NCI-H2227 treated with DMSO at 0.1 percent for 48 hours (cell line): Measurements from ENCODE around the gene CDH12.
"Not testable (repeated sequence)": the region's sequence is repeated elsewhere in the genome, so short reads cannot be mapped to it uniquely, and the experiment has no call there.

Experiments used
- DNase-seq: peaks from one replicate; lab custom pipeline; 2025; lab: John Stamatoyannopoulos, UW

CDH12 gene

GRCh38 chr5:22852807-22853660 is at the start of gene CDH12:
Gene CDH12, minus strand, starts transcription at chr5:22853344.
- DNase-seq, result peak; percentile 83

- DNase-seq, result no peak
Observed at GRCh38 chr5:22901885-22902284, 48.7 kb upstream of the CDH12 start.

- no peak for DNase-seq
Observed at GRCh38 chr5:22900801-22901310, 47.7 kb upstream of the CDH12 start.

GRCh38 chr5:22899341-22899740 is 46.2 kb upstream of the CDH12 start:
- DNase-seq, result no peak

- DNase-seq, result no peak
Observed at GRCh38 chr5:22896152-22896551, 43.0 kb upstream of the CDH12 start.

GRCh38 chr5:22892441-22892840 is 39.3 kb upstream of the CDH12 start:
- no peak for DNase-seq

- DNase-seq, result no peak
Observed at GRCh38 chr5:22889720-22890119, 36.6 kb upstream of the CDH12 start.

- DNase-seq, result no peak
Observed at GRCh38 chr5:22887566-22887965, 34.4 kb upstream of the CDH12 start.

GRCh38 chr5:22858911-22859310 is 5.8 kb upstream of the CDH12 start:
- DNase-seq, result not testable (repeated sequence)

- DNase-seq, result no peak
Observed at GRCh38 chr5:22855824-22856223, 2.7 kb upstream of the CDH12 start.

- no peak for DNase-seq
Observed at GRCh38 chr5:22850981-22851380, 2.2 kb downstream of the CDH12 start.

GRCh38 chr5:22846693-22847092 is 6.5 kb downstream of the CDH12 start:
- no peak for DNase-seq

GRCh38 chr5:22844636-22845035 is 8.5 kb downstream of the CDH12 start:
- no peak for DNase-seq

GRCh38 chr5:22844155-22844554 is 9.0 kb downstream of the CDH12 start:
- no peak for DNase-seq

GRCh38 chr5:22842574-22842973 is 10.6 kb downstream of the CDH12 start:
- DNase-seq, result no peak

- DNase-seq, result no peak
Observed at GRCh38 chr5:22837803-22838202, 15.3 kb downstream of the CDH12 start.

GRCh38 chr5:22835686-22836085 is 17.5 kb downstream of the CDH12 start:
- DNase-seq, result peak; percentile 81

GRCh38 chr5:22793463-22793862 is 59.7 kb downstream of the CDH12 start:
- DNase-seq, result no peak

GRCh38 chr5:22787807-22788206 is 65.3 kb downstream of the CDH12 start:
- no peak for DNase-seq

- DNase-seq, result no peak
Observed at GRCh38 chr5:22787398-22787797, 65.7 kb downstream of the CDH12 start.

- no peak for DNase-seq
Observed at GRCh38 chr5:22780756-22781155, 72.4 kb downstream of the CDH12 start.

- DNase-seq, result no peak
Observed at GRCh38 chr5:22779499-22779898, 73.6 kb downstream of the CDH12 start.

- no peak for DNase-seq
Observed at GRCh38 chr5:22776285-22776684, 76.9 kb downstream of the CDH12 start.

GRCh38 chr5:22774214-22774613 is 78.9 kb downstream of the CDH12 start:
- not testable (repeated sequence) for DNase-seq
